Uterus (tissue), 4 donors: Measurements from ENCODE around the gene DOCK4. TPM values are rescaled to one million over a fixed set of nuclear protein-coding genes. Genes with fewer than 3 reads are reported as not detected.

Experiments
- DNase-seq, 2 donors: peaks; one replicate each; pipeline ENCODE4 v3.0.0-alpha.2; 2019 to 2020
- H3K27ac ChIP-seq, 2 donors: fragments of 200-600 bp; sonication (generic); 1 replicate in 1 of 2; 2 replicates in 1 of 2; pipeline ENCODE4 v1.5.1; 2016 to 2018
- H3K27me3 ChIP-seq, 2 donors: fragments of 200-600 bp; sonication (generic); one replicate each; pipeline ENCODE4 v1.5.1; 2018 to 2019; ENCODE audit warnings: control low read depth in 1 of 2
- H3K36me3 ChIP-seq, 2 donors: fragments of 200-600 bp; sonication (generic); one replicate each; pipeline ENCODE4 v1.5.1; 2019; ENCODE audit warnings: control low read depth in 1 of 2
- H3K4me1 ChIP-seq, 2 donors: fragments of 200-600 bp; sonication (generic); one replicate each; pipeline ENCODE4 v1.5.1; 2018 to 2019; ENCODE audit warnings: control low read depth in 1 of 2
- H3K4me3 ChIP-seq, 2 donors: fragments of 200-600 bp; sonication (generic); 1 replicate in 1 of 2; 2 replicates in 1 of 2; pipeline ENCODE4 v1.5.1; 2018 to 2019; ENCODE audit warnings: mild to moderate bottlenecking in 1 of 2
- H3K9me3 ChIP-seq, 2 donors: fragments of 200-600 bp; sonication (generic); one replicate each; pipeline ENCODE4 v1.5.1; 2019; ENCODE audit warnings: control low read depth in 1 of 2
- POLR2A ChIP-seq, 2 donors: fragments of 450-650 bp; IDR thresholded peaks; one replicate each; pipeline ENCODE4 v1.6.1; 2016; ENCODE audit warnings: antibody characterized with exemption in 2 of 2, mild to moderate bottlenecking in 1 of 2, moderate library complexity in 1 of 2
- intact Hi-C: fragments of 100-400 bp; cut with DNase I; formaldehyde crosslinking; loops from one replicate; pipeline ENCODE4 v1.15.1; 2023; ENCODE audit warnings: low total_unique reads
- total RNA-seq, 4 donors: library from RNA; depleted of rRNA in 3 of 4; stranded (reverse); fragments of >200 nt in 3 of 4; gene quantifications; one replicate each; pipeline versions ENCODE4 v1.1.0 to v1.2.4, GENCODE V29; 2014 to 2023
- TF ChIP-seq, protein P1 (sequence below), 4 experiments: fragments of 200-600 bp in 2 of 4; fragments of 450-650 bp in 2 of 4; sonication (generic) in 2 of 4; IDR thresholded peaks; one replicate each; pipeline ENCODE4 v1.5.1; 2016 to 2019; ENCODE audit warnings: antibody characterized with exemption in 4 of 4, mild to moderate bottlenecking in 2 of 4, moderate library complexity in 1 of 4
- donor health status: DM: yes; HTN: yes; CAD: no.

Gene DOCK4
- total RNA-seq, 4 donors from 2014 or later: 48.8 to 217 (median 72.3) TPM

DNA sequence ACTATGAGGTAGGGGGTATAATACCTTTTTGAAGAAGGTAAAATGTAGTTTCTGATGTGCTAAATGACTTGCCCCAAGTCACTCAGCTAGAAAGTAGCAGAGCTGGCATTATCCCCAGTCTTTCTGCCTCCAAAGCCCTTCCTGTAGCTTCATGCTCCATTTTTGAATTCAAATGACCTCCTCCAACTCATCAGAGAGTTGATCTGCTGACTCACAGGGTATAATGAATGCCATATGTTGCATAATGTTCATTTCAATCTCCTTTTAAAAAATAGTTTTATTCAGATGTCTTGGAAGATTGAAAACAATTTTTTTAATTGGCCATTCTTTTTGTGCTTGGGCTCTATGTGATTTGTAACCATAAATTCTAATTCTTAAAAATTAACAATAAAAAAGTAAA lies 371.1 kb downstream of the DOCK4 start:
- no peaks in the 10 kb centered on the region for H3K4me1 ChIP-seq
- H3K27me3 ChIP-seq: no peaks in the 10 kb centered on the region
- H3K9me3 ChIP-seq: no peaks in the 10 kb centered on the region
- TF ChIP-seq POLR2A (IDR thresholded peaks at IDR 0.05): no peak
- TF ChIP-seq, protein P1, sequence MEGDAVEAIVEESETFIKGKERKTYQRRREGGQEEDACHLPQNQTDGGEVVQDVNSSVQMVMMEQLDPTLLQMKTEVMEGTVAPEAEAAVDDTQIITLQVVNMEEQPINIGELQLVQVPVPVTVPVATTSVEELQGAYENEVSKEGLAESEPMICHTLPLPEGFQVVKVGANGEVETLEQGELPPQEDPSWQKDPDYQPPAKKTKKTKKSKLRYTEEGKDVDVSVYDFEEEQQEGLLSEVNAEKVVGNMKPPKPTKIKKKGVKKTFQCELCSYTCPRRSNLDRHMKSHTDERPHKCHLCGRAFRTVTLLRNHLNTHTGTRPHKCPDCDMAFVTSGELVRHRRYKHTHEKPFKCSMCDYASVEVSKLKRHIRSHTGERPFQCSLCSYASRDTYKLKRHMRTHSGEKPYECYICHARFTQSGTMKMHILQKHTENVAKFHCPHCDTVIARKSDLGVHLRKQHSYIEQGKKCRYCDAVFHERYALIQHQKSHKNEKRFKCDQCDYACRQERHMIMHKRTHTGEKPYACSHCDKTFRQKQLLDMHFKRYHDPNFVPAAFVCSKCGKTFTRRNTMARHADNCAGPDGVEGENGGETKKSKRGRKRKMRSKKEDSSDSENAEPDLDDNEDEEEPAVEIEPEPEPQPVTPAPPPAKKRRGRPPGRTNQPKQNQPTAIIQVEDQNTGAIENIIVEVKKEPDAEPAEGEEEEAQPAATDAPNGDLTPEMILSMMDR (IDR thresholded peaks at IDR 0.05): no peak
- no peak overlapping the region for H3K4me3 ChIP-seq
- intact Hi-C loops: no loop called here
- H3K36me3 ChIP-seq: no peaks in the 10 kb centered on the region
- no peak for DNase-seq
- no peak overlapping the region for H3K27ac ChIP-seq

DNA sequence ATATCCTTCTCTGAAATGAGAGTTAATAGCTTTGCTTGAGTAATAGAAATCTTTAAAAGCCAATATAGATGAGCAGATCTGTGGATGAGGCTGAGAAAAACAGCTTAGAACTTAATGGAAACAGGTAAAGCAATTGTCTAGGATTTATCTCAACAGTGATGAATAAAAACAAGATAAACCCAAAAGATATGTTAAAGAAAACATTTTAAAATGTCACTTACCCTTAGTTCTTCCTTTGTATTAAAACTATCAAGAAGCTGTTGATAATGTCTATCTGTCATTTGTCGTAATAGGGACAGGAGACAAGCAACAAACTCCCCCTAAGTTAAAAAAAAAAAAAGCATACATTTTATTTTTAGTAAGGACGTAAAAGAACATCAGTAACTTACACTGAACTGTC lies 371.8 kb downstream of the DOCK4 start:
- Histone ChIP-seq H3K36me3 (no peaks in the 10 kb centered on the region), H3K4me1 (no peaks in the 10 kb centered on the region), H3K27ac (no peak overlapping the region), H3K9me3 (no peaks in the 10 kb centered on the region), H3K27me3 (no peaks in the 10 kb centered on the region), H3K4me3 (no peak overlapping the region)
- TF ChIP-seq, protein P1 (IDR thresholded peaks at IDR 0.05): no peak
- no peak for TF ChIP-seq POLR2A (IDR thresholded peaks at IDR 0.05)
- intact Hi-C loops: no loop called here
- DNase-seq: no peak

DNA sequence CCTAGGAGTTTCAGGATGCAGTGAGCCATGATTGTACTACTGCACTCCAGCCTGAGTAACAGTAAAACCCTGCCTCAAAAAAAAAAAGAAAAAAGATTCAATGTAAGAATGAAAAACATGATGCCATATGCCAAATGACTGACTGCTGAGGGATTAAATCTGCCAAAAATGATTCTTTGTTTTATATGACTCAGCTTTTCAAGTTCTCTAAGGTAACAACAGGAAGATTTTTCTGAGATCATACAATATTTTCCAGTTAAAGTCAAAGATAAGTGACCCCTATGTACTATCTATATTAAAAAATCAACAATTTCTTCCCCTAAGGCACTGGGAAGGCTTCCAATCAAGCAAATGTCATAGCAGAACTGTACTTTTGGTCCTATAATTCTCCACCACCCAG lies 372.7 kb downstream of the DOCK4 start:
- intact Hi-C loops: no loop called here
- DNase-seq: no peak
- Histone ChIP-seq H3K27ac (peak overlapping the region in 1 of 2 donors; percentile 11), H3K27me3 (no peaks in the 10 kb centered on the region), H3K36me3 (no peaks in the 10 kb centered on the region), H3K4me3 (no peak overlapping the region), H3K4me1 (no peaks in the 10 kb centered on the region), H3K9me3 (no peaks in the 10 kb centered on the region)
- TF ChIP-seq, protein P1 (IDR thresholded peaks at IDR 0.05): no peak
- no peak for TF ChIP-seq POLR2A (IDR thresholded peaks at IDR 0.05)

DNA sequence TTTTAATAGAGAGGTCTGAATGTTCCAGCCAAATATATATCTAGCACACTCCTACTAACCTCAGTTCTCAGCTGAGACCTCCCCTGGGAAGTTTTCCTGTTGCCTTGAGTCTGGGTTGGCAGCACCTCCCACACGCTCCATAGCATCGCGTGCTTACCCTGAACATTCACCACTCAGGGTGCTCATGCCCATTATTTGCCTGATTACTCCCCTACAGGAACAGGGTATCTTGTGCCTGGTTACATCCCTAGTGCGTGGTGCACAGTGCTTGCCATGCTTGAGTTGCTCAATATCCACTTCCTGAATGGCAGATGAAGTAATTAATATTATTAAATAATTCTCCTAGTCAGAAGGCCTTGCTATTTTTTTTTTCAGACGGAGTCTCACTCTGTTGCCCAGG lies 374.0 kb downstream of the DOCK4 start:
- H3K36me3 ChIP-seq: no peaks in the 10 kb centered on the region
- no peaks in the 10 kb centered on the region for H3K9me3 ChIP-seq
- no peak for DNase-seq
- TF ChIP-seq, protein P1 (IDR thresholded peaks at IDR 0.05): no peak
- TF ChIP-seq POLR2A (IDR thresholded peaks at IDR 0.05): no peak
- no peak overlapping the region for H3K4me3 ChIP-seq
- H3K27ac ChIP-seq: no peak overlapping the region
- no peaks in the 10 kb centered on the region for H3K4me1 ChIP-seq
- intact Hi-C loops: no loop called here
- no peaks in the 10 kb centered on the region for H3K27me3 ChIP-seq

GRCh38 chr7:111829221-111829620 lies 377.0 kb downstream of the DOCK4 start:
- no peak for TF ChIP-seq POLR2A (IDR thresholded peaks at IDR 0.05)
- TF ChIP-seq, protein P1 (IDR thresholded peaks at IDR 0.05): no peak
- no peak overlapping the region for H3K27ac ChIP-seq
- DNase-seq: no peak
- no peaks in the 10 kb centered on the region for H3K4me1 ChIP-seq
- H3K27me3 ChIP-seq: no peaks in the 10 kb centered on the region
- no peak overlapping the region for H3K4me3 ChIP-seq
- intact Hi-C loops: no loop called here
- no peaks in the 10 kb centered on the region for H3K9me3 ChIP-seq
- H3K36me3 ChIP-seq: no peaks in the 10 kb centered on the region
